GM23338 (cell line): Measurements from ENCODE around the gene RAB3GAP2. TPM values are rescaled to one million over a fixed set of nuclear protein-coding genes. Genes with fewer than 3 reads are reported as not detected.

ENCODE experiments used
- ATAC-seq: fragments of 200-7000 bp; cut with Tn5 transposase; 3 replicates; pipeline ENCODE4 v1.9.1; 2020
- DNase-seq: peaks from one replicate; pipeline ENCODE4 v3.0.0-alpha.2; 2015; ENCODE audit warnings: low spot score
- H2AFZ ChIP-seq: fragments of 200-600 bp; sonication (generic); 2 replicates; pipeline ENCODE4 v1.8.0; 2016; ENCODE audit warnings: antibody characterized with exemption, mild to moderate bottlenecking, moderate library complexity
- H3F3A ChIP-seq: fragments of 200-600 bp; sonication (generic); replicated peaks from 2 replicates; pipeline ENCODE4 v1.8.0; 2017; ENCODE audit warnings: antibody characterized with exemption, mixed run types, low read depth
- H3K27ac ChIP-seq: fragments of 200-600 bp; sonication (generic); 2 replicates; pipeline ENCODE4 v1.6.1; 2016; ENCODE audit warnings: low read depth
- H3K27me3 ChIP-seq: fragments of 200-600 bp; sonication (generic); 2 replicates; pipeline ENCODE4 v1.8.0; 2016; ENCODE audit warnings: mild to moderate bottlenecking, mixed run types, moderate library complexity; ENCODE audit not compliant: insufficient read depth
- H3K36me3 ChIP-seq: fragments of 200-600 bp; sonication (generic); 2 replicates; pipeline ENCODE4 v1.8.0; 2016; ENCODE audit warnings: mild to moderate bottlenecking; ENCODE audit not compliant: insufficient read depth
- H3K4me1 ChIP-seq: fragments of 200-600 bp; sonication (generic); 2 replicates; pipeline ENCODE4 v1.8.0; 2016; ENCODE audit warnings: mild to moderate bottlenecking, moderate library complexity; ENCODE audit not compliant: insufficient read depth
- H3K4me2 ChIP-seq: fragments of 200-600 bp; sonication (generic); 2 replicates; pipeline ENCODE4 v1.7.1; 2017; ENCODE audit warnings: mixed run types
- H3K4me3 ChIP-seq: fragments of 200-600 bp; sonication (generic); 2 replicates; pipeline ENCODE4 v1.6.1; 2016; ENCODE audit warnings: mixed run types
- H3K79me2 ChIP-seq: fragments of 200-600 bp; sonication (generic); replicated peaks from 2 replicates; pipeline ENCODE4 v1.8.0; 2017; ENCODE audit warnings: mild to moderate bottlenecking; ENCODE audit not compliant: insufficient read depth
- H3K9me2 ChIP-seq: fragments of 200-600 bp; sonication (generic); 2 replicates; pipeline ENCODE4 v1.8.0; 2017; ENCODE audit not compliant: insufficient read depth
- H4K20me1 ChIP-seq: fragments of 200-600 bp; sonication (generic); replicated peaks from 2 replicates; pipeline ENCODE4 v1.8.0; 2017; ENCODE audit warnings: mild to moderate bottlenecking; ENCODE audit not compliant: insufficient read depth
- H3K27ac Mint-ChIP-seq: 2 replicates; pipeline ENCODE4 v1.8.0; 2020; ENCODE audit warnings: inconsistent platforms, mild to moderate bottlenecking, moderate library complexity, mixed read lengths
- H3K27me3 Mint-ChIP-seq: 3 replicates; pipeline ENCODE4 v1.8.0; 2022; ENCODE audit warnings: low read depth, mild to moderate bottlenecking, moderate library complexity, mixed read lengths, inconsistent platforms; ENCODE audit not compliant: insufficient read depth, poor library complexity
- H3K36me3 Mint-ChIP-seq: 3 replicates; pipeline ENCODE4 v1.8.0; 2021; ENCODE audit warnings: low read depth, mild to moderate bottlenecking, inconsistent platforms, moderate library complexity, mixed read lengths
- H3K4me1 Mint-ChIP-seq: 3 replicates; pipeline ENCODE4 v1.8.0; 2020; ENCODE audit warnings: mild to moderate bottlenecking, inconsistent platforms, mixed read lengths
- H3K4me3 Mint-ChIP-seq: 3 replicates; pipeline ENCODE4 v1.8.0; 2021; ENCODE audit warnings: moderate library complexity, mild to moderate bottlenecking, inconsistent platforms, mixed read lengths
- H3K9me3 Mint-ChIP-seq: 3 replicates; pipeline ENCODE4 v1.8.0; 2020; ENCODE audit warnings: moderate library complexity, mild to moderate bottlenecking, inconsistent platforms, mixed read lengths
- ZNF462 ChIP-seq: fragments of 250-450 bp; sonication (Bioruptor Pico); IDR thresholded peaks from 2 replicates; pipeline ENCODE4 v1.5.0; 2020; ENCODE audit warnings: mild to moderate bottlenecking, moderate library complexity
- polyA plus RNA-seq: library from polyadenylated mRNA; unstranded; fragments of >200 nt; fragmentation: Nextera tagmentation; extraction: Ambion mirVana; gene quantifications from 2 replicates; pipeline ENCODE4 v1.2.1, GENCODE V29; 2016
- total RNA-seq: library from RNA; depleted of rRNA; stranded (reverse); fragments of >200 nt; shearing (Covaris generic); gene quantifications from 2 replicates; pipeline ENCODE4 v1.2.3, GENCODE V29; 2014

RAB3GAP2 gene
- total and polyA plus RNA-seq, 2 experiments from 2014 or later, result 19.4 to 44.6 TPM

- H3K36me3 Mint-ChIP-seq, result peaks cover 9% of the 10 kb centered on the region; the same call in 2 of the 3 replicates
- H3K9me3 Mint-ChIP-seq, result peaks cover 2% of the 10 kb centered on the region; the same call in 1 of the 3 replicates
These were observed 33.0 kb downstream of the RAB3GAP2 start for GRCh38 chr1:220239213-220239612.

More at GRCh38 chr1:220239213-220239612, 33.0 kb downstream of the RAB3GAP2 start:
- no peaks in the 10 kb centered on the region for H3F3A ChIP-seq
- peaks cover 3% of the 10 kb centered on the region for H4K20me1 ChIP-seq
- peaks cover 97% of the 10 kb centered on the region for H3K79me2 ChIP-seq
- Mint-ChIP-seq H3K4me1 (peaks cover 33% of the 10 kb centered on the region), H3K27me3 (no peaks in the 10 kb centered on the region), H3K4me3 (no peak overlapping the region), H3K27ac (no peak overlapping the region)
- H3K9me2 ChIP-seq, result no peaks in the 10 kb centered on the region
- no peaks in the 10 kb centered on the region for H3K27me3 ChIP-seq
- H3K4me2 ChIP-seq, result no peak overlapping the region
- no peak for ATAC-seq
- H3K27ac ChIP-seq, result no peak overlapping the region
- no peak for DNase-seq
- H3K4me1 ChIP-seq, result peaks cover 33% of the 10 kb centered on the region
- no peaks in the 10 kb centered on the region for H3K36me3 ChIP-seq
- no peak overlapping the region for H3K4me3 ChIP-seq
- H2AFZ ChIP-seq, result no peak overlapping the region
- TF ChIP-seq ZNF462 (CRISPR knock-in tag), result no peak
